SK-N-SH (cell line): ENCODE results near the gene PIAS4. TPM values are rescaled to one million over a fixed set of nuclear protein-coding genes. Genes with fewer than 3 reads are reported as not detected.

Experiments
- CTCF ChIA-PET: fragments of 300-600, 350-600 bp; formaldehyde crosslinking; extraction: SDS; loops from one replicate; lab custom pipeline; 2021; lab: Yijun Ruan, JAX
- POLR2A ChIA-PET: fragments of 350-600 bp; sonication (Branson Sonifier 250); formaldehyde crosslinking; extraction: SDS; loops from one replicate; lab custom pipeline; 2020; ENCODE audit warnings: antibody characterized with exemption, inconsistent platforms; lab: Yijun Ruan, JAX
- DNase-seq: peaks from one replicate; pipeline ENCODE4 v3.0.0; 2012
- H2AFZ ChIP-seq: fragments of 200-600 bp; sonication (generic); 2 replicates; pipeline ENCODE4 v1.8.1; 2016; ENCODE audit warnings: antibody characterized with exemption, mild to moderate bottlenecking, low read depth
- H3F3A ChIP-seq: fragments of 200-600 bp; sonication (generic); replicated peaks from 2 replicates; pipeline ENCODE3; 2016; ENCODE audit warnings: antibody characterized with exemption, mild to moderate bottlenecking; ENCODE audit not compliant: insufficient read depth
- H3K27ac ChIP-seq, 2 experiments: fragments of 200-500 bp in 1 of 2; fragments of 200-600 bp in 1 of 2; sonication (Bioruptor generic) in 1 of 2; sonication (generic), shearing (Covaris generic) in 1 of 2; 2 replicates each; pipeline versions ENCODE4 v1.5.1 to v1.6.1; 2014 to 2016; ENCODE audit warnings: low read depth in 2 of 2, inconsistent platforms in 1 of 2, low read length in 1 of 2, mild to moderate bottlenecking in 1 of 2, mixed read lengths in 1 of 2
- H3K27me3 ChIP-seq: fragments of 200-600 bp; sonication (generic), shearing (Covaris generic); 2 replicates; pipeline ENCODE4 v1.6.1; 2016; ENCODE audit warnings: mixed run types; ENCODE audit not compliant: insufficient read depth
- H3K36me3 ChIP-seq, 2 experiments: fragments of 200-500 bp in 1 of 2; fragments of 200-600 bp in 1 of 2; sonication (Bioruptor generic) in 1 of 2; sonication (generic) in 1 of 2; replicated peaks in 1 of 2; 2 replicates each; pipeline versions ENCODE3 to v1.5.1; 2014 to 2016; ENCODE audit warnings: low read length in 1 of 2, mild to moderate bottlenecking in 1 of 2; ENCODE audit not compliant: insufficient read depth in 2 of 2, control insufficient read depth in 1 of 2
- H3K4me1 ChIP-seq, 2 experiments: fragments of 200-500 bp in 1 of 2; fragments of 200-600 bp in 1 of 2; sonication (Bioruptor generic) in 1 of 2; sonication (generic), shearing (Covaris generic) in 1 of 2; 2 replicates each; pipeline versions ENCODE4 v1.5.1 to v1.6.1; 2014 to 2016; ENCODE audit warnings: low read depth in 1 of 2, low read length in 1 of 2, mixed run types in 1 of 2; ENCODE audit not compliant: insufficient read depth in 2 of 2, control insufficient read depth in 1 of 2
- H3K4me2 ChIP-seq: fragments of 200-600 bp; sonication (generic), shearing (Covaris generic); 2 replicates; pipeline ENCODE4 v1.6.1; 2017; ENCODE audit warnings: mixed run types
- H3K4me3 ChIP-seq, 2 experiments: fragments of 200-500 bp in 1 of 2; fragments of 200-600 bp in 1 of 2; sonication (Bioruptor generic) in 1 of 2; sonication (generic), shearing (Covaris generic) in 1 of 2; 2 replicates each; pipeline versions ENCODE4 v1.5.1 to v1.8.1; 2014 to 2016; ENCODE audit warnings: low read depth in 2 of 2, inconsistent platforms in 1 of 2, low read length in 1 of 2, mild to moderate bottlenecking in 1 of 2, mixed read lengths in 1 of 2, moderate library complexity in 1 of 2
- H3K79me2 ChIP-seq: fragments of 200-600 bp; sonication (generic); 2 replicates; pipeline ENCODE4 v1.8.1; 2017; ENCODE audit warnings: mild to moderate bottlenecking; ENCODE audit not compliant: insufficient read depth
- H3K9ac ChIP-seq: fragments of 200-600 bp; sonication (generic); 2 replicates; pipeline ENCODE4 v1.6.1; 2017; ENCODE audit warnings: mixed run types
- H3K9me2 ChIP-seq: fragments of 200-600 bp; sonication (generic); 2 replicates; pipeline ENCODE4 v1.6.1; 2017; ENCODE audit warnings: mixed run types
- H3K9me3 ChIP-seq: fragments of 200-600 bp; sonication (generic); 2 replicates; pipeline ENCODE4 v1.6.1; 2017; ENCODE audit warnings: mixed run types, mild to moderate bottlenecking, moderate library complexity
- H4K20me1 ChIP-seq: fragments of 200-600 bp; sonication (generic); 2 replicates; pipeline ENCODE4 v1.6.1; 2017; ENCODE audit warnings: mild to moderate bottlenecking, mixed run types; ENCODE audit not compliant: insufficient read depth
- ELF1 ChIP-seq: IDR thresholded peaks from 2 replicates; pipeline ENCODE4 v1.4.0; 2012
- FOXJ3 ChIP-seq: sonication (generic); formaldehyde crosslinking; IDR thresholded peaks from 2 replicates; pipeline ENCODE4 v1.5.1; 2020; ENCODE audit warnings: mild to moderate bottlenecking, missing genetic modification reagents
- FOXM1 ChIP-seq: IDR thresholded peaks from 2 replicates; pipeline ENCODE4 v1.4.0; 2012; ENCODE audit warnings: low read depth, mild to moderate bottlenecking
- GABPA ChIP-seq: IDR thresholded peaks from 2 replicates; pipeline ENCODE4 v1.4.0; 2012; ENCODE audit warnings: low read depth, mild to moderate bottlenecking
- JUND ChIP-seq: IDR thresholded peaks from 2 replicates; pipeline ENCODE4 v1.4.0; 2012
- MAX ChIP-seq: IDR thresholded peaks from 2 replicates; pipeline ENCODE4 v1.4.0; 2012; ENCODE audit warnings: low read depth
- NRF1 ChIP-seq: IDR thresholded peaks from 2 replicates; pipeline ENCODE4 v1.6.1; 2012; ENCODE audit warnings: low read depth, mild to moderate bottlenecking, low read length
- POLR2AphosphoS5 ChIP-seq: IDR thresholded peaks from 2 replicates; pipeline ENCODE4 v1.6.1; 2012; ENCODE audit warnings: low read depth, low read length
- RAD21 ChIP-seq: IDR thresholded peaks from 2 replicates; pipeline ENCODE4 v1.6.1; 2012; ENCODE audit warnings: mild to moderate bottlenecking, low read length
- RCOR1 ChIP-seq: fragments of 150-350 bp; IDR thresholded peaks from 2 replicates; pipeline ENCODE4 v1.6.1; 2017; ENCODE audit warnings: antibody characterized with exemption, low read length
- SMC3 ChIP-seq: IDR thresholded peaks from 2 replicates; pipeline ENCODE4 v1.6.1; 2012; ENCODE audit warnings: low read depth, low read length, improper control_type of control experiment
- TAF1 ChIP-seq: IDR thresholded peaks from 2 replicates; pipeline ENCODE4 v1.6.1; 2012; ENCODE audit warnings: low read depth, mild to moderate bottlenecking, low read length, moderate library complexity, borderline replicate concordance
- WGBS: methylation state at CpG from one replicate; pipeline ENCODE4 v1.1.6; 2017; ENCODE audit warnings: low lambda C conversion rate; 5-methylcytosine and 5-hydroxymethylcytosine counted together
- polyA plus RNA-seq, 3 experiments: library from polyadenylated mRNA; depleted of rRNA; stranded (reverse); fragments of >200 nt; gene quantifications; 2 replicates each; pipeline ENCODE4 v1.2.3, GENCODE V29; 2012
- TF ChIP-seq, protein P1 (sequence below): IDR thresholded peaks from 2 replicates; pipeline ENCODE4 v1.4.0; 2012; ENCODE audit warnings: low read depth, borderline replicate concordance
- TF ChIP-seq, protein P2 (sequence below): IDR thresholded peaks from 2 replicates; pipeline ENCODE4 v1.4.0; 2012; ENCODE audit warnings: low read depth, borderline replicate concordance
- TF ChIP-seq, protein P3 (sequence below): IDR thresholded peaks from 2 replicates; pipeline ENCODE4 v1.6.1; 2012; ENCODE audit warnings: mild to moderate bottlenecking, low read depth, low read length, moderate library complexity

The PIAS4 gene
- polyA plus RNA-seq, 1 of the 3 experiments (the other 2 are of a cell fraction): 14.1 TPM

- Histone ChIP-seq H3K9ac (peak overlapping the region; percentile 18; the same call in 1 of the 2 replicates), H3K79me2 (peaks cover 100% of the 10 kb centered on the region), H4K20me1 (peaks cover 100% of the 10 kb centered on the region), H2AFZ (no peak overlapping the region), H3K9me2 (no peaks in the 10 kb centered on the region), H3K27me3 (no peaks in the 10 kb centered on the region), H3K4me2 (peak overlapping the region; percentile 62; the same call in 1 of the 2 replicates), H3K4me3 (no peak overlapping the region), H3K9me3 (no peaks in the 10 kb centered on the region), H3K36me3 (peaks cover 3 to 21% of the 10 kb centered on the region in 2 experiments), H3K4me1 (peaks cover 6 to 10% of the 10 kb centered on the region in 2 experiments; a peak in 2 of 4 replicates), H3K27ac (no peak overlapping the region; a peak in 1 of 4 replicates), H3F3A (peaks cover 19% of the 10 kb centered on the region)
- DNase-seq: no peak
- ChIA-PET CTCF (no interaction called here), POLR2A (no interaction called here)
- TF ChIP-seq FOXM1 (no peak), SMC3 (no peak), ELF1 (no peak), RCOR1 (no peak), JUND (no peak), POLR2AphosphoS5 (no peak), RAD21 (no peak), TAF1 (no peak), GABPA (no peak), MAX (no peak), NRF1 (no peak), FOXJ3 (CRISPR knock-in tag) (no peak)
- TF ChIP-seq, protein P1, sequence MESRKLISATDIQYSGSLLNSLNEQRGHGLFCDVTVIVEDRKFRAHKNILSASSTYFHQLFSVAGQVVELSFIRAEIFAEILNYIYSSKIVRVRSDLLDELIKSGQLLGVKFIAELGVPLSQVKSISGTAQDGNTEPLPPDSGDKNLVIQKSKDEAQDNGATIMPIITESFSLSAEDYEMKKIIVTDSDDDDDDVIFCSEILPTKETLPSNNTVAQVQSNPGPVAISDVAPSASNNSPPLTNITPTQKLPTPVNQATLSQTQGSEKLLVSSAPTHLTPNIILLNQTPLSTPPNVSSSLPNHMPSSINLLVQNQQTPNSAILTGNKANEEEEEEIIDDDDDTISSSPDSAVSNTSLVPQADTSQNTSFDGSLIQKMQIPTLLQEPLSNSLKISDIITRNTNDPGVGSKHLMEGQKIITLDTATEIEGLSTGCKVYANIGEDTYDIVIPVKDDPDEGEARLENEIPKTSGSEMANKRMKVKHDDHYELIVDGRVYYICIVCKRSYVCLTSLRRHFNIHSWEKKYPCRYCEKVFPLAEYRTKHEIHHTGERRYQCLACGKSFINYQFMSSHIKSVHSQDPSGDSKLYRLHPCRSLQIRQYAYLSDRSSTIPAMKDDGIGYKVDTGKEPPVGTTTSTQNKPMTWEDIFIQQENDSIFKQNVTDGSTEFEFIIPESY: no peak
- TF ChIP-seq, protein P2, sequence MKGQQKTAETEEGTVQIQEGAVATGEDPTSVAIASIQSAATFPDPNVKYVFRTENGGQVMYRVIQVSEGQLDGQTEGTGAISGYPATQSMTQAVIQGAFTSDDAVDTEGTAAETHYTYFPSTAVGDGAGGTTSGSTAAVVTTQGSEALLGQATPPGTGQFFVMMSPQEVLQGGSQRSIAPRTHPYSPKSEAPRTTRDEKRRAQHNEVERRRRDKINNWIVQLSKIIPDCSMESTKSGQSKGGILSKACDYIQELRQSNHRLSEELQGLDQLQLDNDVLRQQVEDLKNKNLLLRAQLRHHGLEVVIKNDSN: no peak
- TF ChIP-seq, protein P3, sequence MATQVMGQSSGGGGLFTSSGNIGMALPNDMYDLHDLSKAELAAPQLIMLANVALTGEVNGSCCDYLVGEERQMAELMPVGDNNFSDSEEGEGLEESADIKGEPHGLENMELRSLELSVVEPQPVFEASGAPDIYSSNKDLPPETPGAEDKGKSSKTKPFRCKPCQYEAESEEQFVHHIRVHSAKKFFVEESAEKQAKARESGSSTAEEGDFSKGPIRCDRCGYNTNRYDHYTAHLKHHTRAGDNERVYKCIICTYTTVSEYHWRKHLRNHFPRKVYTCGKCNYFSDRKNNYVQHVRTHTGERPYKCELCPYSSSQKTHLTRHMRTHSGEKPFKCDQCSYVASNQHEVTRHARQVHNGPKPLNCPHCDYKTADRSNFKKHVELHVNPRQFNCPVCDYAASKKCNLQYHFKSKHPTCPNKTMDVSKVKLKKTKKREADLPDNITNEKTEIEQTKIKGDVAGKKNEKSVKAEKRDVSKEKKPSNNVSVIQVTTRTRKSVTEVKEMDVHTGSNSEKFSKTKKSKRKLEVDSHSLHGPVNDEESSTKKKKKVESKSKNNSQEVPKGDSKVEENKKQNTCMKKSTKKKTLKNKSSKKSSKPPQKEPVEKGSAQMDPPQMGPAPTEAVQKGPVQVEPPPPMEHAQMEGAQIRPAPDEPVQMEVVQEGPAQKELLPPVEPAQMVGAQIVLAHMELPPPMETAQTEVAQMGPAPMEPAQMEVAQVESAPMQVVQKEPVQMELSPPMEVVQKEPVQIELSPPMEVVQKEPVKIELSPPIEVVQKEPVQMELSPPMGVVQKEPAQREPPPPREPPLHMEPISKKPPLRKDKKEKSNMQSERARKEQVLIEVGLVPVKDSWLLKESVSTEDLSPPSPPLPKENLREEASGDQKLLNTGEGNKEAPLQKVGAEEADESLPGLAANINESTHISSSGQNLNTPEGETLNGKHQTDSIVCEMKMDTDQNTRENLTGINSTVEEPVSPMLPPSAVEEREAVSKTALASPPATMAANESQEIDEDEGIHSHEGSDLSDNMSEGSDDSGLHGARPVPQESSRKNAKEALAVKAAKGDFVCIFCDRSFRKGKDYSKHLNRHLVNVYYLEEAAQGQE: no peak
- WGBS: 90% methylated on average over 6 of the region's 19 CpGs
These were observed 51.9 kb downstream of the PIAS4 start for GRCh38 chr19:4059453-4059871.
